Ectodermal cell (in vitro differentiated cells): Measurements from ENCODE around the gene OR1D5.

Experiments used
- H3K27ac ChIP-seq: 2 replicates; pipeline ENCODE4 v1.7.0; 2013; ENCODE audit warnings: mild to moderate bottlenecking, low read depth, low read length; ENCODE audit not compliant: insufficient read depth, poor library complexity, severe bottlenecking
- H3K27me3 ChIP-seq: 2 replicates; pipeline ENCODE4 v1.7.0; 2013; ENCODE audit warnings: mild to moderate bottlenecking, low read length; ENCODE audit not compliant: insufficient read depth, control insufficient read depth, poor library complexity, severe bottlenecking
- H3K36me3 ChIP-seq: one replicate; pipeline ENCODE4 v1.7.0; 2013; ENCODE audit warnings: low read length; ENCODE audit not compliant: control insufficient read depth, insufficient read depth
- H3K4me1 ChIP-seq: one replicate; pipeline ENCODE4 v1.7.0; 2013; ENCODE audit warnings: low read length; ENCODE audit not compliant: control insufficient read depth, insufficient read depth
- H3K4me3 ChIP-seq: 2 replicates; pipeline ENCODE4 v1.7.0; 2013; ENCODE audit warnings: low read depth, low read length, control low read depth; ENCODE audit not compliant: insufficient read depth
- H3K9me3 ChIP-seq: 2 replicates; pipeline ENCODE4 v1.7.0; 2013; ENCODE audit warnings: mild to moderate bottlenecking, low read length, moderate library complexity; ENCODE audit not compliant: control insufficient read depth
- WGBS, 2 experiments: methylation state at CpG; one replicate each; pipeline ENCODE4 v1.1.7; 2013; ENCODE audit warnings: missing lambda C conversion rate in 2 of 2; 5-methylcytosine and 5-hydroxymethylcytosine counted together

Gene OR1D5

DNA sequence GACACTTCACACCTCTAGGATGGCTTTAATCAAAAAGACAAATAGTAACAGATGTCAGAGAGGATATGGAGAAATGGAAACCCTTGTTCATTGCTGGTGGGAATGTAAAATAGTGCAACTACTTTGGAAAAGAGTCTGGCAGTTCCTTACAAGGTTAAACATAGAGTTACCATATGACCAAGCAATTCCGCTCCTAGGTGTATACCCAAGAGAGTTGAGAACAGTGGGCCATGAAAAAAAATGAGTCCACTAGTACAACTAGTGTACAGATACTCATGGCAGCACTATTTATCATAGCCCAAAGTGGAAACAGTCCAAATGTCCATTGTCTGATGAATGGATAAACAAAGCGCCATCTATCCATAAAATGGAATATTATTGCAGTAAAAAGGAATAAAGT lies 39.1 kb downstream of the OR1D5 start:
- 97 to 100% methylated on average over 1 to 2 of the region's 2 CpGs for WGBS, 2 experiments
- no peak overlapping the region for H3K27ac ChIP-seq
- no peak overlapping the region for H3K4me3 ChIP-seq
- no peaks in the 10 kb centered on the region for H3K27me3 ChIP-seq
- H3K36me3 ChIP-seq = no peaks in the 10 kb centered on the region
- peaks cover 11% of the 10 kb centered on the region for H3K4me1 ChIP-seq
- H3K9me3 ChIP-seq = peaks cover 2% of the 10 kb centered on the region

DNA sequence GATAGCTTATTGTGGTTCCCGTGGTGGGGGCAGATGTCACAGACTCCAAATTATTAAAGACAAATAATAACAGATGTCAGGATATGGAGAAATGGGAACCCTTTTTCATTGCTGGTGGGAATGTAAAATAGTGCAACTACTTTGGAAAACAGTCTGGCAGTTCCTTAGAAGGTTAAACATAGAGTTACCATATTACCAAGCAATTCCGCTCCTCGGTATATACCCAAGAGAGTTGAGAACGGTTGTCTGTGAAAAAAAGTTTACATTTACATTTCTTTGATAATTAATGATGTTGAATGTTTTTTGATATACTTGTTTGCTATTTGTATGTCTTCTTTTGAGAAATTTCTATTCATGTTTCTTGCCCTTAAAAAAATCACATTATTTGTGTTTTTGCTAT lies 41.2 kb downstream of the OR1D5 start:
- H3K36me3 ChIP-seq = no peaks in the 10 kb centered on the region
- no peak overlapping the region for H3K27ac ChIP-seq
- peaks cover 10% of the 10 kb centered on the region for H3K4me1 ChIP-seq
- peaks cover 2% of the 10 kb centered on the region for H3K9me3 ChIP-seq
- no peaks in the 10 kb centered on the region for H3K27me3 ChIP-seq
- 98 to 100% methylated on average over 3 to 4 of the region's 4 CpGs for WGBS, 2 experiments
- H3K4me3 ChIP-seq = no peak overlapping the region

DNA sequence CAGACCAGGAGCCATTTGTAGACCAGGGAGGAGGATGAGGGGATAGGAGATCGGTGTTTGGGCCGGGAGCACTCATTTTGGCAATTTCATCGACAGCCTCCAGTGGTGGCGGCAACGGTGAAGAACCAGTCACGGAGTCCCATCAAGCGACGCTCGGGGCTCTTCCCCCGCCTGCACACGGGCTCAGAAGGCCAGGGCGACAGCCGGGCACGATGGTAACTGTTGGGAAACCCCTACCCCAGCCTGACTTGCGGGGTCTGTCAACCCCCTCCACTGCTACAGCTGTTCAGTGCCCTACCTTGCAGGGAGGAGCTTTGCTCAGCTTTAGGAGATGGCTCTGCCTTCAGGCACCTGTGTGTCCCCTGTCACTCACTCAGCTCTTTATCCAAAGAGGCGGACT lies 43.0 kb downstream of the OR1D5 start:
- H3K27ac ChIP-seq = no peak overlapping the region
- H3K36me3 ChIP-seq = no peaks in the 10 kb centered on the region
- WGBS, 2 experiments = 95 to 96% methylated on average over 16 of the region's 16 CpGs

DNA sequence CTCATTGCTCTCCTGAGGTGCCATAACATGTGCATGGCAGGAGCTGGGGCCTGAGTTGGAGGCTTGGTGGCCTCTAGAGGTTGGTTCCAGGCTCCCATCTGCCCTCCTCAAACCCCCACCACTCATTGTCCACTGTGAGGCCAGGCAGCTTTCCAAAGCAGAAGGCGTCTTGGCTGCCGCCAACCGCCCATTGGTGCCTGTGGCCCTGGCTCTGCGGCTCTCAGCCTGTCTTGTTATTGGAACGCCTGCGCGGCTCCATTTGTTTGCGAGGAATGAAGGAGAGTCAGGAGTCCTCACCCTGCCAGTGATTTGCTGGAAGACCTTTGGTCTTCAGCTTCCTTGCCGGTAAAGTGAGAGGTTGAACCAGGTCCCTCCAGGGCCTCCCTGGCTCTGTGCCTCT lies 43.6 kb downstream of the OR1D5 start:
- H3K27me3 ChIP-seq = no peaks in the 10 kb centered on the region
- H3K4me3 ChIP-seq = no peak overlapping the region
- 74 to 75% methylated on average over 9 of the region's 9 CpGs for WGBS, 2 experiments
- H3K9me3 ChIP-seq = peaks cover 2% of the 10 kb centered on the region
- H3K27ac ChIP-seq = no peak overlapping the region
- H3K36me3 ChIP-seq = no peaks in the 10 kb centered on the region
- H3K4me1 ChIP-seq = no peaks in the 10 kb centered on the region

More for the DNA sequence above, 43.0 kb downstream of the OR1D5 start:
- Histone ChIP-seq H3K4me3 (no peak overlapping the region), H3K9me3 (peaks cover 2% of the 10 kb centered on the region), H3K27me3 (no peaks in the 10 kb centered on the region), H3K4me1 (no peaks in the 10 kb centered on the region)

DNA sequence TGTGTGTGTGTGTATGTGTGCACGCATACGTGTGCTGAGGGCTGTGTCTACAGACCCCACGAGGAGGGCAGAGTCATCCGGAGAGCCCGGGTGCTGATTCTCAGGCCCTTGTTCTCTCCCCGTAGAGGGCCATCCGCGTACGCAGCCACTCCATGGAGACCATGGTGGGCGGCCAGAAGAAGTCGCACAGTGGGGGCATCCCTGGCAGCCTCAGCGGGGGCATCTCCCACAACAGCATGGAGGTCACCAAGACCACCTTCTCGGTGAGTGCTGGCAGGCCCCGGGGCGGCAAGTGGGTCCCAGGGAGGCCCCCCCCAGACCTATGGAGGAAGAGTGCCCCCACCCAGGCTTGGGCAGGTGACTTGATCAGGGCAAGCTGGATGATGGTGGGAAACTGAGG lies 45.5 kb downstream of the OR1D5 start:
- no peaks in the 10 kb centered on the region for H3K36me3 ChIP-seq
- no peaks in the 10 kb centered on the region for H3K4me1 ChIP-seq
- 95% methylated on average over 15 of the region's 15 CpGs for WGBS, 2 experiments
- no peak overlapping the region for H3K4me3 ChIP-seq
- H3K27me3 ChIP-seq = no peaks in the 10 kb centered on the region
- no peak overlapping the region for H3K27ac ChIP-seq
- no peaks in the 10 kb centered on the region for H3K9me3 ChIP-seq

DNA sequence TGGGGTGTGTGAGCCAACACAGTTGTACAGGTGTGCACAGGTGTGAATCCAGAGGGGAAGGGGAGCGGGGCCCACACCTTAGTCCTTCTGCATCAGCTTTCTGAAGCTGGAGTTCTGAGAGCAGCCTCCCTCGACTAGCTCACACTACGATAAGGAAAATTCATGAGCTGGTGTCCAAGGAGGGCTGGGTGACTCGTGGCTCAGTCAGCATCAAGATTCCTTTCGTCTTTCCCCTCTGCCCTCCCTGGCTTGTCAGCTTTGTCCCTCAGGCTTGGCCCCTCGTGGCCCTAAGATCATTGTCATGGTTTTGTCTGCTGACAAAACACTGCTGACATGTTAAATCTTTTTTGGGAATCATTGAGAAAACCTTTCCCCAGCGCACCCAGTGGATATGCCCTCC lies 47.5 kb downstream of the OR1D5 start:
- no peaks in the 10 kb centered on the region for H3K27me3 ChIP-seq

DNA sequence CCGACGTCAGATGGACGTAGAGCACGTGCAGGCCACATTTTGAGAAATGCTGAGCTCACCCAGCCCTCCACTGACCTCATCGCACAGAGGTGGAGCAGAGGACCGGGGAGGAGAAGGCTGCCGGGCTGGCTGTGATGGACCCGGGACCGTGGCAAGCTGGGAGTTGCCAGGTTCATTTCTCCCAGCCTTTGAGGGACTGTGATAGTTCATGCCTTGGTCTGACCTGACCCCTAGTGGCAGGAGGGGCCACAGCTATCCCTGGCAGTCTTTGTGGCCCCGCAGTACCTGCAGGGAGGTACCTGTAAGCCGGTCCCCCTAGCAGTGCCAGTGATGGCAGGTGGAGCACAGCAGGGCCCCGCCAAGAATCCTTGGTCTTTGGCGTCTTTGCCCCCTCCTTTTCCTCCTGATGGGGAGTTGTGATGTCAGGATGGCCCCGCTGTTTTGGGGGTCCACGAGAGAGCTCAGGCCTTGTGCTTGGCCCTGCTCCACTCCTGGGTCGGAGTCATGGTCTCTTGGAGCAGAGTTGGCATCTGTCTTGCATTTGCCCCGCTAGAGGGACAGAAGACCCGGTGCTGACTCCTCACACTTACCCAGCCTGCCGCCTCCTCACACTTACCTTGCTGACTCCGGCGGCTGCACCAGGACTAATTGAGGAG lies 50.4 kb downstream of the OR1D5 start:
- no peak overlapping the region for H3K27ac ChIP-seq

More for the DNA sequence above, 47.5 kb downstream of the OR1D5 start:
- no peak overlapping the region for H3K27ac ChIP-seq
- no peaks in the 10 kb centered on the region for H3K4me1 ChIP-seq
- no peaks in the 10 kb centered on the region for H3K36me3 ChIP-seq
- 85 to 89% methylated on average over 7 of the region's 7 CpGs for WGBS, 2 experiments
- no peaks in the 10 kb centered on the region for H3K9me3 ChIP-seq
- no peak overlapping the region for H3K4me3 ChIP-seq

More for the DNA sequence above, 50.4 kb downstream of the OR1D5 start:
- Histone ChIP-seq H3K36me3 (no peaks in the 10 kb centered on the region), H3K9me3 (no peaks in the 10 kb centered on the region), H3K4me3 (no peak overlapping the region), H3K27me3 (no peaks in the 10 kb centered on the region), H3K4me1 (no peaks in the 10 kb centered on the region)
- WGBS, 2 experiments = 72 to 73% methylated on average over 21 of the region's 21 CpGs
